Ishikawa (cell line): Measurements from ENCODE around the gene STAT5A.

ENCODE experiments used
- CEBPB ChIP-seq: IDR thresholded peaks from 2 replicates; pipeline ENCODE4 v1.6.1; 2012
- CREB1 ChIP-seq: IDR thresholded peaks from 2 replicates; pipeline ENCODE4 v1.6.1; 2012; ENCODE audit warnings: low read depth
- EGR1 ChIP-seq: IDR thresholded peaks from 2 replicates; pipeline ENCODE4 v1.6.1; 2012
- EP300 ChIP-seq: IDR thresholded peaks from 2 replicates; pipeline ENCODE4 v1.6.1; 2012; ENCODE audit warnings: borderline replicate concordance
- FOXM1 ChIP-seq: IDR thresholded peaks from 2 replicates; pipeline ENCODE4 v1.6.1; 2012; ENCODE audit warnings: low read depth, borderline replicate concordance
- MAX ChIP-seq: IDR thresholded peaks from 2 replicates; pipeline ENCODE4 v1.6.1; 2012
- NFIC ChIP-seq: IDR thresholded peaks from 2 replicates; pipeline ENCODE4 v1.6.1; 2012
- RAD21 ChIP-seq: IDR thresholded peaks from 2 replicates; pipeline ENCODE4 v1.6.1; 2012; ENCODE audit warnings: low read depth
- REST ChIP-seq: IDR thresholded peaks from 2 replicates; pipeline ENCODE4 v1.6.1; 2012; ENCODE audit warnings: low read depth, mild to moderate bottlenecking
- TAF1 ChIP-seq: IDR thresholded peaks from 2 replicates; pipeline ENCODE4 v1.6.1; 2012; ENCODE audit warnings: low read depth, mild to moderate bottlenecking
- TCF12 ChIP-seq: IDR thresholded peaks from 2 replicates; pipeline ENCODE4 v1.6.1; 2012; ENCODE audit warnings: low read depth
- TEAD4 ChIP-seq: IDR thresholded peaks from 2 replicates; pipeline ENCODE4 v1.6.1; 2012
- USF1 ChIP-seq: IDR thresholded peaks from 2 replicates; pipeline ENCODE4 v1.6.1; 2012
- YY1 ChIP-seq: IDR thresholded peaks from 2 replicates; pipeline ENCODE4 v1.6.1; 2012; ENCODE audit warnings: low read depth
- ZBTB7A ChIP-seq: IDR thresholded peaks from 2 replicates; pipeline ENCODE4 v1.6.1; 2012; ENCODE audit warnings: low read depth

Gene STAT5A

GRCh38 chr17:42274812-42275526 lies 13.3 kb upstream of the STAT5A start:
- TF ChIP-seq RAD21: no peak
- TF ChIP-seq EGR1: no peak
- no peak for TF ChIP-seq NFIC
- no peak for TF ChIP-seq CEBPB
- TF ChIP-seq REST: no peak
- no peak for TF ChIP-seq YY1
- no peak for TF ChIP-seq TAF1
- TF ChIP-seq FOXM1: no peak
- no peak for TF ChIP-seq TEAD4
- TF ChIP-seq ZBTB7A: no peak
- no peak for TF ChIP-seq TCF12
- TF ChIP-seq USF1: no peak
- no peak for TF ChIP-seq CREB1
- TF ChIP-seq MAX: no peak

GRCh38 chr17:42275527-42276358 lies 12.6 kb upstream of the STAT5A start:
- TF ChIP-seq ZBTB7A (peak; percentile 62; the same call in 1 of the 2 replicates), FOXM1 (no peak), CEBPB (no peak), MAX (no peak), RAD21 (no peak), TEAD4 (no peak), TCF12 (no peak), YY1 (0 out of 2 replicates have a peak, but pooled peaks have one; percentile 62), EGR1 (no peak)

- TF ChIP-seq REST (no peak), TCF12 (no peak), ZBTB7A (no peak), RAD21 (no peak), EGR1 (no peak), MAX (no peak), EP300 (no peak), CEBPB (no peak), YY1 (no peak), TAF1 (no peak), NFIC (no peak), FOXM1 (no peak), TEAD4 (no peak), USF1 (no peak)
Measured at GRCh38 chr17:42276359-42276608, 12.0 kb upstream of the STAT5A start, which contains the start of gene STAT5B. Gene STAT5B, minus strand, starts transcription at chr17:42276391. Its CDS starts 44,264 bp downstream, at chr17:42232127.

- TF ChIP-seq TCF12: no peak
- TF ChIP-seq ZBTB7A: peak; percentile 59; the same call in 1 of the 2 replicates
- TF ChIP-seq TAF1: no peak
- peak; percentile 39; the same call in 1 of the 2 replicates for TF ChIP-seq MAX
- peak; percentile 58 for TF ChIP-seq NFIC
- peak; percentile 46; the same call in 1 of the 2 replicates for TF ChIP-seq REST
Measured at GRCh38 chr17:42276609-42277341, 11.5 kb upstream of the STAT5A start.
